ENCODE results near the gene NELFB.

The NELFB gene

DNA sequence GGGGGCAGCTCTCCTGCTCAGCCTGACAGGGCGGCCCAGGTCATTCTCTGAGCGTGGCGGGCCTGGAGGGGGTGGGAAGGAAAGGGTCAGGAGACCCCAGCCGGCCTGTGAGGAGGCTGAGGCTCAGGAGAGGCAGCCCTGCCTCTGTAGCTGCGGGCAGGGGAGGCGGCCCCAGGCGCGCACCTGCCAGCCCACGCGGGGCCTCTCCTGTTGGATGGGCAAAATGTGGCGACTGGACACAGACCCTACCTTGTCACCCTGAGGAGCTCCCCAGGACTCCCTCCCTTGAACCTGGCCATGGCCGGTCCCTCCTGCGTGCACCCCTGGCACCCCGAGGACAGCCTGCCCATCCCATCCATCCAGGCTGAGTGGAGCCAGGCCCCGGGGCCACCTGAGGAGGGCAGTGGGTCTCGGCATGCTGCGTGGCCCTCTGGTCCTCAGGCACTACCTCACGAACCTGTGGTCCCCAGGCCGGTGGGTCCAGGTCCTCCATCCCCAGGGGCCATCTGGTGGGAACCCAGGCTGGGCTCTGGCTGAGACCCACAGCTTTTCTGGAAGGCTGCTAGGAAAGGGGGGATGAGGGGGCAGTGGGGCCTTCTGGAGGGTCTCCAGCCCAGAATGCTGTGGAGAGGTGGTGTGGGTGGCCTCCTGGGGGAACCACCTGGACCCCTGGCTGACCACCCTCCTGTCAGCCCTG is 62.0 kb downstream of the NELFB start:
- no CpG with 5 or more reads among the region's 19 CpGs for WGBS, 2 donors (ENCODE audit: extremely low coverage in 2 of 2, insufficient read length in 2 of 2, insufficient replicate concordance in 1 of 2)
- Histone ChIP-seq H2BK120ac (ENCODE audit: low read depth, low read length) (peak overlapping the region; percentile 100), H4K91ac (ENCODE audit: low read depth, low read length, poor library complexity) (peak overlapping the region; percentile 98), H3K9me3 (replicated peaks in 1 of 2; ENCODE audit: control insufficient read depth in 2 of 2, insufficient read depth in 1 of 2, low read depth in 1 of 2, low read length in 2 of 2) (peaks cover 0 to 4% of the 10 kb centered on the region in 2 donors), H3K4me2 (ENCODE audit: insufficient read depth, low read length, poor library complexity, severe bottlenecking) (peak overlapping the region; percentile 2), H4K8ac (ENCODE audit: low read depth, low read length) (peak overlapping the region; percentile 96), H2AFZ (ENCODE audit: low read length) (no peak overlapping the region), H3K18ac (ENCODE audit: low read length) (peak overlapping the region; percentile 100), H3K23ac (ENCODE audit: low read depth, low read length, poor library complexity) (peak overlapping the region; percentile 89), H2BK5ac (ENCODE audit: low read length) (peak overlapping the region; percentile 99), H3K4me1 (ENCODE audit: control insufficient read depth in 2 of 2, insufficient read depth in 1 of 2, low read depth in 1 of 2, low read length in 2 of 2) (peaks cover 43 to 44% of the 10 kb centered on the region in 2 donors), H3K36me3 (replicated peaks in 1 of 2; ENCODE audit: control insufficient read depth in 2 of 2, insufficient read depth in 2 of 2, low read length in 2 of 2) (no peaks in the 10 kb centered on the region), H2BK12ac (ENCODE audit: low read length) (peak overlapping the region; percentile 99), H3K14ac (ENCODE audit: low read length) (peak overlapping the region; percentile 84), H3K79me1 (ENCODE audit: low read depth, low read length) (peaks cover 4% of the 10 kb centered on the region), H3K27ac (replicated peaks; ENCODE audit: low read length) (peak overlapping the region; percentile 46), H2BK15ac (ENCODE audit: low read length) (peak overlapping the region; percentile 100), H3K4me3 (ENCODE audit: low read length in 2 of 2) (no peak overlapping the region), H2AK5ac (ENCODE audit: low read depth, low read length) (peak overlapping the region; percentile 100), H3K4ac (ENCODE audit: low read length) (peak overlapping the region; percentile 99), H3K9ac (ENCODE audit: low read depth, low read length, poor library complexity) (peak overlapping the region; percentile 60), H3K27me3 (ENCODE audit: control insufficient read depth in 3 of 3, insufficient read depth in 3 of 3, low read depth in 1 of 3, low read length in 3 of 3) (no peaks in the 10 kb centered on the region)
- DNase-seq (ENCODE audit: low spot score) = no peak

- DNase-seq (ENCODE audit: low spot score) = no peak
- peak overlapping the region; percentile 100 for H3K18ac ChIP-seq (ENCODE audit: low read length)
- H2BK5ac ChIP-seq (ENCODE audit: low read length) = peak overlapping the region; percentile 99
- H2BK120ac ChIP-seq (ENCODE audit: low read depth, low read length) = peak overlapping the region; percentile 100
- H3K9ac ChIP-seq (ENCODE audit: low read depth, low read length, poor library complexity) = no peak overlapping the region
- peak overlapping the region; percentile 72 for H4K91ac ChIP-seq (ENCODE audit: low read depth, low read length, poor library complexity)
- peaks cover 4% of the 10 kb centered on the region for H3K79me1 ChIP-seq (ENCODE audit: low read depth, low read length)
- H3K27me3 ChIP-seq (ENCODE audit: control insufficient read depth in 3 of 3, insufficient read depth in 3 of 3, low read depth in 1 of 3, low read length in 3 of 3) = no peaks in the 10 kb centered on the region
- H3K4me3 ChIP-seq (ENCODE audit: low read length in 2 of 2) = no peak overlapping the region
- H2BK15ac ChIP-seq (ENCODE audit: low read length) = peak overlapping the region; percentile 100
- H3K4me1 ChIP-seq (ENCODE audit: control insufficient read depth in 2 of 2, insufficient read depth in 1 of 2, low read depth in 1 of 2, low read length in 2 of 2) = peaks cover 43 to 44% of the 10 kb centered on the region in 2 donors
- no CpG with 5 or more reads among the region's 24 CpGs for WGBS, 2 donors (ENCODE audit: extremely low coverage in 2 of 2, insufficient read length in 2 of 2, insufficient replicate concordance in 1 of 2)
- H2BK12ac ChIP-seq (ENCODE audit: low read length) = peak overlapping the region; percentile 99
- H3K23ac ChIP-seq (ENCODE audit: low read depth, low read length, poor library complexity) = peak overlapping the region; percentile 89
- H3K4me2 ChIP-seq (ENCODE audit: insufficient read depth, low read length, poor library complexity, severe bottlenecking) = no peak overlapping the region
- H3K36me3 ChIP-seq (replicated peaks in 1 of 2; ENCODE audit: control insufficient read depth in 2 of 2, insufficient read depth in 2 of 2, low read length in 2 of 2) = no peaks in the 10 kb centered on the region
- H2AFZ ChIP-seq (ENCODE audit: low read length) = no peak overlapping the region
- H3K4ac ChIP-seq (ENCODE audit: low read length) = peak overlapping the region; percentile 99
- H3K27ac ChIP-seq (replicated peaks; ENCODE audit: low read length) = no peak overlapping the region
- peak overlapping the region; percentile 100 for H2AK5ac ChIP-seq (ENCODE audit: low read depth, low read length)
- H4K8ac ChIP-seq (ENCODE audit: low read depth, low read length) = no peak overlapping the region
- H3K9me3 ChIP-seq (replicated peaks in 1 of 2; ENCODE audit: control insufficient read depth in 2 of 2, insufficient read depth in 1 of 2, low read depth in 1 of 2, low read length in 2 of 2) = peaks cover 0 to 6% of the 10 kb centered on the region in 2 donors
- no peak overlapping the region for H3K14ac ChIP-seq (ENCODE audit: low read length)
These were observed 62.8 kb downstream of the NELFB start for GRCh38 chr9:137317718-137318511.

DNA sequence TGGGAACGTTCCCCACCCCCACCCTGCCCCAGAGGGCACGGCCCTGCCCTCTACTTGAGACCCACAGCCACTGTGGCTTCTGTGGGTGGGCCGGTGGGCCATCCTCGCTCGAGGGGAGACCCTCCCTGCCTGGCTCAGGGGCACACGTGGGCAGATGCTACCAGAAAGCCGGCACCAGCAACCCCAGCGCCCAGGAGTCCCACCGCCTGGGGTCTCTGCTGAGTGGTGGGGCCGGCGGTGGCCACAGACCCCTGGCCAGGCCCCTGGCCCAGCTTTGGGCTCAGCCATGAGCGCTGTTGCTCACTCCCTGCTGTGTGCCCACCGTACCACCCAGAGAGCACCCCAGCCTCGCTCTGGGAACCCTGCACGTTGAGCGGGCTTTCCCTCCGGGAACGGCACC is 63.5 kb downstream of the NELFB start:
- Histone ChIP-seq H2AK5ac (ENCODE audit: low read depth, low read length) (peak overlapping the region; percentile 100), H3K23ac (ENCODE audit: low read depth, low read length, poor library complexity) (no peak overlapping the region), H3K4ac (ENCODE audit: low read length) (peak overlapping the region; percentile 76), H4K91ac (ENCODE audit: low read depth, low read length, poor library complexity) (peak overlapping the region; percentile 85), H3K4me1 (ENCODE audit: control insufficient read depth in 2 of 2, insufficient read depth in 1 of 2, low read depth in 1 of 2, low read length in 2 of 2) (peaks cover 39 to 40% of the 10 kb centered on the region in 2 donors), H3K9me3 (replicated peaks in 1 of 2; ENCODE audit: control insufficient read depth in 2 of 2, insufficient read depth in 1 of 2, low read depth in 1 of 2, low read length in 2 of 2) (peaks cover 0 to 6% of the 10 kb centered on the region in 2 donors), H2BK12ac (ENCODE audit: low read length) (peak overlapping the region; percentile 98), H3K4me2 (ENCODE audit: insufficient read depth, low read length, poor library complexity, severe bottlenecking) (no peak overlapping the region), H2BK120ac (ENCODE audit: low read depth, low read length) (peak overlapping the region; percentile 100), H2BK5ac (ENCODE audit: low read length) (peak overlapping the region; percentile 99), H4K8ac (ENCODE audit: low read depth, low read length) (peak overlapping the region; percentile 72), H3K36me3 (replicated peaks in 1 of 2; ENCODE audit: control insufficient read depth in 2 of 2, insufficient read depth in 2 of 2, low read length in 2 of 2) (no peaks in the 10 kb centered on the region), H3K18ac (ENCODE audit: low read length) (peak overlapping the region; percentile 100), H3K14ac (ENCODE audit: low read length) (peak overlapping the region; percentile 56), H3K4me3 (ENCODE audit: low read length in 2 of 2) (no peak overlapping the region), H3K79me1 (ENCODE audit: low read depth, low read length) (peaks cover 4% of the 10 kb centered on the region), H3K27me3 (ENCODE audit: control insufficient read depth in 3 of 3, insufficient read depth in 3 of 3, low read depth in 1 of 3, low read length in 3 of 3) (no peaks in the 10 kb centered on the region), H2AFZ (ENCODE audit: low read length) (peak overlapping the region; percentile 32), H3K27ac (replicated peaks; ENCODE audit: low read length) (no peak overlapping the region), H2BK15ac (ENCODE audit: low read length) (peak overlapping the region; percentile 98), H3K9ac (ENCODE audit: low read depth, low read length, poor library complexity) (peak overlapping the region; percentile 70)
- no peak for DNase-seq (ENCODE audit: low spot score)
- no CpG with 5 or more reads among the region's 18 CpGs for WGBS, 2 donors (ENCODE audit: extremely low coverage in 2 of 2, insufficient read length in 2 of 2, insufficient replicate concordance in 1 of 2)

Data from neuronal stem cell (in vitro differentiated cells).